GM18867 (cell line): ENCODE measurements around the gene PIGL.
"Not testable (repeated sequence)": the region's sequence is repeated elsewhere in the genome, so short reads cannot be mapped to it uniquely, and the experiment has no call there.

Experiments
- ATAC-seq: cut with Tn5 transposase; IDR thresholded peaks from one replicate; pipeline ENCODE4 v1.9.1; 2021; ENCODE audit warnings: mild to moderate bottlenecking, moderate library complexity; ENCODE audit not compliant: unreplicated experiment

PIGL gene

DNA sequence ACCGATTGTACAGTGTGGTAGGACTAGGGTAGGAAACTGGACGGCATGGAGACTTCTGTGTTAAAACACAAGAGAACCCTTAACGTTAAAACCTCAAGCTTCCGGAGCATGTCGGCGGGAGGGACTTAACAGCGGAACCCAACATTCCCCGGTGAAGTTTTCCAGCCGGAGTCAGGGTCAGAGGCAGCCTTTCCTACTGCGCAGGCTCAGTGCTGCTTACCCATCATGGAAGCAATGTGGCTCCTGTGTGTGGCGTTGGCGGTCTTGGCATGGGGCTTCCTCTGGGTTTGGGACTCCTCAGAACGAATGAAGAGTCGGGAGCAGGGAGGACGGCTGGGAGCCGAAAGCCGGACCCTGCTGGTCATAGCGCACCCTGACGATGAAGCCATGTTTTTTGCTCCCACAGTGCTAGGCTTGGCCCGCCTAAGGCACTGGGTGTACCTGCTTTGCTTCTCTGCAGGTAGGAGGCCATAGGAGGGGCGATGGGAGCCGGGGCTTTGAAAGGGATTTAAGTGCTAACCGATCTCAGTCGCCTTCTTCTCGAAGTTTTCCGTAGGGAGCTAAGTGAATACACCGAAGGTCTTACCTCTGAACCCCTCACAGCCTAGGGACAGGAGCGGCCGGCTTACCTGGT, at the start of gene PIGL:
Gene PIGL (plus strand): TSS at position 209 of the 634 bp plus-strand sequence. CDS start 17 bp downstream, at position 226.
- peak; percentile 39 for ATAC-seq

DNA sequence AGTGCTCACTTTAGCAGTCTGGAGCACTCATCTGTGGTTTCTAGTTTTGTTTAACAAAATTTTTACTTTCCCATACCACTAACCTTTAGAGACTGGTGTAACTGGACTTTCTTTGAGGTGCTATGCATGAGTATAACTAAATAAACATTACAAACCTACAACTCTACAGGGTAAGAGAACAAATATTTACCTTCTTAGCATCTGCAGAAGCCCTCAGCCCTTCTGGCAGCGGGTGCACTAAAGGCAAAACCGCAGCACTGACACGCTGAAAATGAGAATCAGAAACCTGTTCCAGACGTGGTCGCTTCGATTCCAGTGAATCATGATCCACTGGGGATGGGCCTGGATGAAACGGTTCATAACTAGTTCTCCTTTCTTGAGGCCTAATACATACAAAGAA, 45.4 kb upstream of the PIGL start:
- no peak for ATAC-seq

DNA sequence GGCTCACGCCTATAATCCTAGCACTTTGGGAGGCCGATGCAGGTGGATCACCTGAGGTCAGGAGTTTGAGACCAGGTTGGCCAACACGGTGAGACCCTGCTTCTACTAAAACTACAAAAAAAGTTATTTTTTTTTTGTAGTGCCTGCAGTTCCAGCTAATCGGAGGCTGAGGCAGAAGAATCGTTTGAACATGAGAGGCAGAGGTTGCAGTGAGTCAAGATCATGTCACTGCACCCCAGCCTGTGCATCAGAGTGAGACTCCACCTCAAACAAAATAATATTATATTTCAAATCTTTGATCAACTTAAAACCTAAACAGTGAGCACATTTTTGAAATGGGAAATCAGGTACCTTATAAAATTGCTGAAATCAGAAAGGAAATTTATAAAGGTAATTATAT, 38.2 kb upstream of the PIGL start:
- no peak for ATAC-seq

DNA sequence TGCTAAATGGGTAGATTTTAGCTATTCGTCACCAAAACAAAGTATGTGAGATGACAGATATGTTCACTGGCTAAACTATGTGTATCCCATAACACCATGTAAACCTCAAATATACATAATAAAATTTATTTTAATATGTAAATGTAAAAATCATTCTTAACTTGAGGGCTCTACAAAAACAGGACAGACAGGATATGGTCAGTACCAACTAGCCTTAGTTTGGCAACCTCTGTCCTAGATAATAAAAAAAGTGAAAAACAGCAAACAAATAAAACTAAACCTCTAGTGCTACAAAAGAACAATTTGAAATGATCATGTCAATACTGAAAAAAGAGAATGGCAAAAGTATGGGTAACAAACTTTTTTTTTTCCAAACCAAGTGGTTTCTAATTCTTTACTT, 35.4 kb upstream of the PIGL start:
- no peak for ATAC-seq

DNA sequence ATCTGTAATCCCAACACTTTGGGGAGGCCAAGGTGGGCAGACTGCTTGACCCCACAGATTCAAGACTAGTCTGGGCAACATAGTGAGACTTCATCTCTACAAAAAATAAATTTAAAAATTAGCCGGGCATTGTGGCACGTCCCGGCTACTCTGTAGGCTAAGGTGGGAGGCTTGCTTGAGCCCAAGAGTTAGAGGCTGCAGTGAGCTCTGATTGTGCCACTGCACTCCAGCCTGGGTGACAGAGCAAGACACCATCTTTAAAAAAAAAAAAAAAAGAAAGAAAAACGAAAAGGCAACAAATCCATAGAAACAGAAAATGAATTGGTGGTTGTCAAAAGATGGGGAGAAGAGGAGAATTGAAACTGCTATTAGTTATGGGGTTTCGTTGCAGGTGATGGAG, 29.4 kb upstream of the PIGL start:
- ATAC-seq, result no peak

DNA sequence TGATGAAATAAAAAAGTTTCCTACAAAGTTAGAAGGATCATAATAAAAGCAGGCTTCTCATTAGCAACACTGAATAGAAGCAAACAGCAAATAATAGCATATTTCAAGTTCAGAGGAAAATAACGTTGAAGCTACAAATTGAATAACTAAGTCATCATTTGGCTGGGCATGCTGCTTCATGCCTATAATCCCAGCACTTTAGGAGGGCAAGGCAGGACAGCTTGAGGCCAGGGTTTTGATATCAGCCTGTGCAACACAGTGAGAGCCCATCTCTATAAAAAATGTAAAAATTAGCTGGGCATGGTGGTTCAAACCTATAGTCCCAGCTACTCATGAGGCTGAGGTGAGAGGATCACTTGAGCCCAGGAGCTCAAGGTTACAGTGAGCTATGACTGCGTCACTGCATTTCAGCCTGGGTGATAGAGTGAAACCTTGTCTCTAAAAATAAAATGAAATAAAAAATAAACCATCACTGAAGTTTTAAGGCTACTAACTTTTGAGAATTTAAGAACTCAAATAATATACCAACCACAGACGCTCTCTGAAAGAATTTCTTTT, 27.1 kb upstream of the PIGL start:
- ATAC-seq, result no peak

DNA sequence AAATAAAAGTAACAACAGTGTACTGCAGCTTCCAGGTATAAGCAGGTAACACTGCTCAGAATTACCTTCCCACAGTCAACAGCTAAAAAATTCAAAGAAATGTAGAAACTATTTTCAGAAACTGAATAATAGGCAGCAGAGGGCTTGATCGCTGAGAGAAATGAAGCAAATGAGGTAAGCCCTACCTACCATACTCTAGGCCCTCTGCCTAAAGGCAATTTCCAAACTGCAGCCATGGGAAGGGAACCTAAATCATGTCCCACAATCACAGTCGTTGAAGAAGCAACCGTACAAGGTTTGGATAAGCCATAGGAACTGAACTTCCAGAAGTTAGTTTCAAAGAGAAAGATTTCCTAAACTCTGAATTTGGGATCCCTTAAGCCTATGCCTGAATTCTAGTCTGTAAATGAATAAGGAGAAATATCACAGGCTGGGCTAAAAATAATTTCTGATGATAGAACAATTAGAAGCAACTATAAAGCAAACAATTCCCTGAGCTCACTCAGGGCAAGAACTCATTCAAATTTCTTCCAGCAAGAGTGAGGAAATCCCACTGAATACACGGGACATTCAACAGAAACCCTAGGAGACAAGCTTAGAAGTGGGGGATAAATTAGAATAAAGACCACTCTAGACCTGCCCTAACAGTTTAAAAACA, 26.2 kb upstream of the PIGL start:
- no peak for ATAC-seq

DNA sequence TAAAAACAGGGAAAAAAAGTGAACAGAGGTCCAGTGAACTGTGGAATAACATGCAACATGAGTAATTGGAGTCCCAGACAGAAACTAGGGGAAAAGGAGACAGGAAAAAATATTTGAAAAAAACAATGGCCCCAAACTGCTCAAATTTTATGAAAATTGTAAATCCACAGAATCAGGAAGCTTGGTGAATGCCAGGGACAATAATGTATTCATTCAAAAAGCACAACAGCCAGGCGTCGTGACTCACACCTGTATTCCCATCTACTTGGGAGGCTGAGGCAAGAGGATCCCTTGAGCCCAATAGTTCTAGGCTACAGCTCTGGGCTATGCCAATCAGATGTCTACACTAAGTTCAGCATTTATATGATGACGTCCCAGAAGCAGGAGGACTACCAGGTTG, 25.4 kb upstream of the PIGL start:
- ATAC-seq, result no peak

DNA sequence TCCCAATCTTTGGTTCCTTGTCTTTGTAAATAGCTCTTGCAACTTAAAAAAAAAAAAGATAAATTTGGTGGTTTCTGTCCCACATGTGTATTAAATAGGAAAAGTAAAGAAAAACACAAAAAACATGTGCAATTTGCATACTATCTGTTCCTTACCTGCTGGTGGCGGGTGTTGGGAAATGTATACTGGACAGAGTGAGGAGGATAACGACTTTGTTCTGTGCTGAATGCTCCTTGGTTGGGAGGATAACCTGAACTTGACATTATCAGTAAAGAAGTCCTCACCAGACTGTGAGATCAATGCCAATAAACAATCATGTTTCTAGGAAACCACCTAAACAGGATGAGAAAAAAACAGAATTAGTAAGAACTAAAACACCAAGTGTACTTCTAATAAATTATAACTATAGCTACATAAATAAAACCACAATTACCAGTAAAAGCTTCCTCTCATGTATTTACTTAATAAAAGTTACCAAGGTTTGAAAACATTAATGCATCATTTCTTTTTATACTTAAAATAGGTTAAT, 22.6 kb upstream of the PIGL start:
- not testable (repeated sequence) for ATAC-seq

DNA sequence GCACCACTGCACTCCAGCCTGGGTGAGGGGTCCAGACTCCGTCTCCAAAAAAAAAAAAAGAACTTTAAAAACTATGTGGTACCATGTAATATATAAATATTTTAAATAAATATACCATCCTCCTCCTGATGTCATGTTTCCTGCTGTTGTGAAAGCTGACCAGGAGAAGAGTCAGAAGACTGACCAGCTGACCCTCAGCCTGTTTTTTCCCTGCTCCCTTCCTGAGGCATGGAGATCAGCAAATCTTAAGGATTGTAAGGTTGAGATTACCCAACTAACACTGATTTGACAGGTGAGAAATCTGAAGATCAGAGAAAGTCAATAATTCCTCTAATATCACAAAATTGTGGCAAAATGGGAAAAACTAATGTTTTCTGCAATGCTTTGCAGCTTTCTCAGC, 19.7 kb upstream of the PIGL start:
- ATAC-seq, result no peak

DNA sequence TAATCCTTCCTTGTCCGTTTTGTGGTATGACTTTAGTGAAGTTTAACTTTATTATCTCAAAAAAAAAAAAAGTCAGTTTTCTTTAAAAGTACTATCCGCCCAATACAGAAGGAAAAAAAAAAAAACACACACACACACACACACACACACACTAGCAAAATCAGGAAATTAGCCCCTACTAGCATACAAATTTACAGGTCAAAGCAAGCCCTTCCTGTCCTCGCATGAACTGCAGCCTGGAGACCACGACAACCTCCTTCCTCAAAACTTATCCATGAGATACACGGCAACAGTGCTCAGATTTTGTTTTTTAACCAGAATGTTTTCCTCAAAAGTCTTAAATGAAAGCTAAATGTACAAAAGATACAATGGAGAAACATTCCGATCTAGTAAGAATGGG, 17.9 kb upstream of the PIGL start:
- no peak for ATAC-seq

DNA sequence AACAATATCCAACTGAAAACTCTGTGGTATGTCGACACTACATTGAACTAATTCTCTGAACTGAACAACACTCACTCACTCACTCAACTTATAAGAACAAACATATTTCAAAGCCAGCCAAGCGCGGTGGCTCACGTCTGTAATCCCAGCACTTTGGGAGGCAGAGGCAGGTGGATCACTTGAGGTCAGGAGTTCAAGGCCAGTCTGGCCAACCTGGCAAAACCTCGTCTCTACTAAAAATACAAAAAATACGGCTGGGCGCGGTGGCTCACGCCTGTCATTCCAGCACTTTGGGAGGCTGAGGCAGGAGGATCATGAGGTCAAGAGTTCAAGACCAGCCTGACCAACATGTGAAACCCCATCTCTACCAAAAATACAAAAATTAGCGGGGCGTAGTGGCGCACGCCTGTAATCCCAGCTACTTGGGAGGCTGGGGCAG, 15.3 kb upstream of the PIGL start:
- ATAC-seq, result not testable (repeated sequence)

DNA sequence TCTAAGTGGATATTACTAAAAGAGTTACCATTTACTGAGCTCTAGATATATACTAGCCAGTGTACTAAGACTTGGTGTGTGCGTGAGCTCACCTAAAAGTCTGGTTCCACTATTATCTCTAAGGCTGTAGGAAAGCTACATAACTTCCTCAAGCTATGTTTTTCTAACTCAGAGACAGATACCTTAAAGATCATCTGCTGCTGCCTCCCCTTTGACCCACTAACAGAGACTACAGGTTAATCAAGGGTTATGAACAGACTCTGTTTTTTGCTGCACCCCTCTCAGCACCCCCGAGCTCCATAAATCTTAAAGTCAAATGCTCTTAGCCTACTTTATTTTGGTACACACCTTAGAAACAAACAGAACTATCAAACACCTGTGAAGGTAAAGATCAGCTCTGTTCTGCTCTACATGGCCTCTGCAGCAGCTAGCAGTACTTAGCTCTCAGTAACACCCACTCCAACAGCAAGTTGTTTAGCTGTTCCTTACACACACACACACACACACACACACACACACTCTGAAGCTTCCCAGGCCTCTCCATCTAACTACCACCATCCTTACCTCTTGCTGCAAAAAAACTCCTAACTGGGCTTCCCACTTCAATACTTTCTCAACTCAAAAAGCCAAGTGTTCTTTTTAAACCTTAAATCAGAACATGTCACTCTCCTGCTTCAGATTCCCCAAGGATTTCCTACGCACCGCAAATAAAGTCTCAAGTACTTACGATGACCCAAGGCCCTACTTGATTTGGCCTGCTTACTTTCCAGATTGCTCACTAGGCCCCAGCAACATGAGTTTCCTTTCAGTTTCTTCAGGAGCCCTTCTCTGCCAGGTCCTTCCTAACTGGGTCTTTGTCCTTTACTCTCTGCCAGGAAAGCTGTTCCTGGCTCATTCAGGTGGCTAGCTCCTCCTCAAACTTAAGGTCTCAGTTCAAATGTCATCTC, 14.2 kb upstream of the PIGL start:
- ATAC-seq, result not testable (repeated sequence)

DNA sequence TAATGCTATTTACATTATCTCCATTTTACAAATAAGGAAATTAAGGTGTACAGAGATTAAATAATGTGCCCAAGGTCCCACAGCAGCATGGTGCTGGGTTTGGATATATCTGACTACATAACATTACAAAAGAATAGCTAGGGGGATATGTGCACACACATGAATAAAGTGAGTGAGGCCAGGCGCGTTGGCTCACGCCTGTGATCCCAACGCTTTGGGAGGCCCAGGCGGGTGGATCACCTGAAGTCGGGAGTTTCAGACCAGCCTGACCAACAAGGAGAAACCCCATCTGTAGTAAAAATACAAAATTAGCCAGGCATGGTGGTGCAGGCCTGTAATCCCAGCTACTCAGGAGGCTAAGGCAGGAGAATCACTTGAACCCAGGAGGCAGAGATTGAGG, 12.2 kb upstream of the PIGL start:
- ATAC-seq, result not testable (repeated sequence)

DNA sequence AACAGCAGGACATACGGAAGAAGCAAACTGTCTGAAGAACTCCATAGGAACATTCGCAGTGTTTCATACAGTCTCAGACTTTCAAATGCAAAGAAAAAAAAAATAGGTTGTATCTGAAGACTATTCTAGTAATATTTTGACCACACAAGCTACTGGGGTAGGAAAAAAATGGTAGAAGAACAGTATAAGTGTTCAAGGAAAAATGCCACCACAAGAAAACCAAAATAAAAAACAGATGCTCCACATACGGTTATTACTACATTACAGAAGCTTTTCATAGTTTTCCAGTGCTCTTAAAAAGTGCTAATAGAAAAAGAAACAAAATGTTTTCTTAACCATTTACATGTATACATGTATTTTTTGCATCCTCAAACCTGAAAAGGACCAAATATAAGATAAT, 5.4 kb upstream of the PIGL start:
- ATAC-seq, result no peak

DNA sequence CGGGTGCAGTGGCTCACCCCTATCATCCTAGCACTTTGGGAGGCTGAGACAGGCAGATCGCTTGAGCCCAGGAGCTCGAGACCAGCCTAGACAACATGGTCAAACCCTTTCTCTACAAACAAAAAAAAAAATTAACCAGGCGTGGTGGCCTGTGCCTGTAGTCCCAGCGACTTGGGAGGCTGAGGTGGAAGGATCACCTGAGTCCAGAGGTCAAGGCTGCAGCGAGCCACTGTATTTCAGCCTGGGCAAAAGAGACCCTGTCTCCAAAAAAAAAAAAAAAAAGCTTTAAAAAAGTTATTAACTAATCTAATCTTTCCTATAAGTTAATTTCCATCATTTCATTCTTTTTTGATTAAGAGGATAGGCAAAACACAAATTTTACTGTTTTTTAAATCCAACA, 4.2 kb upstream of the PIGL start:
- ATAC-seq, result no peak

DNA sequence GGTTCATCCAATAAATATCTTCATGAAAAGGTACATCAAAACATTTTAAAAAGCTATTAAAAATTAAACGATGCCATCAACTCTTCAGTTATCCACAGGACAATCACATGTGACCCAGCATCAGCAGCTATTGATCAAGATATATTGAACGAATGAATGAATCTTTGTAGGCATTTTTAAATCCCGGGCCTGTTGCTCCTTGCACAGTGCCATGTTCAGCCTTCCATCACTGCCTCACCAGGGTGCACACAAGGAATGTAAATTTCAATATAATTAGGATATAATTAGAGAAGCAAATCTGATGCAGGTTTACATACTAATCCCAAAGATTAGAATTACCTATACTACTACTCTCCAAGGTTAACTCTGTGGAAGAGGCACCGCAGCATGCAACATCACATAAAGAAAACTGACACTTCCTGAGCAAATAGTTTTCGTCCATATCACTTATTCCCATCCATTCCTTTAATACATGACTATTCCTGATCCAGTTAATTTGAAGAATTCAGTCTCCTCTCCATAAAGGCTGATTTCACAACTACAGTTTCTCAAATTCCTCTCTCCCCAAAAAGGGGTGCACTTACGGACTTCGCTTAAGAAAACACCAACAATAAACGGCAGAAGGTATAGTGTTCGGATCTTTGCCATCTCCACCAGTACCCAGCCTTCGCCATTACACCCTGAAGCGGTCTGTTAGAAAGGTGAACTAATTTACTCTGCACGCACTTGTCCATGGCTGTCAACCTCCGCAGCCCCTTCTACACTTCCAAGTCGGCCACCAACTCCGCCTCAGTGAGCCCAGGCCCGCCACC, 2.6 kb upstream of the PIGL start:
- ATAC-seq, result no peak

DNA sequence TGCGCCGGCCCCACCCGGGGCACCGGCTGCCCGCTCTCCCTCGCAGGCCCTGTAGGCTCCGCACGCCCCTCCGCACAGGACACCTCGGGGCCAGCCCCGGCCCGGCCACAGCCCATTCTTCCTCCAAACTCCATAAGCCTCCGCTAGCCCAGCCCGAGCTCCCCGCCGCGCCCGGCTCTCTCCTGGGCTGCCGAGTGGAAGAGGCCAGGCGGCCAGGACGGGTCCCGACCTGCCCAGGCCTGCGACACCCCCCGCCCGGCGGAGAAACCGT, 2.1 kb upstream of the PIGL start:
- peak; percentile 51 for ATAC-seq

DNA sequence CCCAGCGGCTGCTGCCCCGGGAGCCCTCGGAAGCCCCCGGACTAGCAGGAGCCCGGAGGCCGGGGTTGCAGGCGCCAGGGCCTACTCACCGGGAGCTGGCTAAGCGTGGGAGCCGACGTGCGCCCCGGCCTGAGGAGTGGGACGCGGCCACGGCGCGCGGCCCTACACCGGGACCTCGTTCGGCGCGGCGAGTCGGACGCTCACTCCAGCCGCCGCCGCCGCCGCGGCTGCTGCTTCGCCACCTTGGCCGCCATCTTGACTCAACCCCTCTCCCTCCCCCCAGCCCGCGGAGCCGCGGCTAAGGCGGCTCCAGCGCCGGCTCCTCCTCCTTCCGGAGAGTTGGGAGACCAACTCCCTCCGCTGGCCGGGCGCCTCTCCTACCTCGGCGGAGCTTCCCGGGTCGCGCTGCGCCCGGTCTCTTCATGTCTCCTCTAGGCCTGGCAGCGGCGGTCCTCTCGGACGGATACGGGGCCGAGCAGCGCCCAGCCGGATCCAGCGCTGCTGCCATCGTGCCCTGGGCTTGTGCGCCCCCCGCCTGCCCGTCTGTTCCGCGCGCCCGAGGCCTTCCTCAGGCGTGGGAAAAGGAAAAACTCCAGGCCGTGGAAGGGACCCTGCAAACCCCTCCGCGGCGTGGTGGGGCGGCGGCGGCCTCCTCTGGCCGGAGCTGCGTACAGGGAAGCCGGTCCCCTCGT, 1.6 kb upstream of the PIGL start, which contains the start of gene NCOR1:
Gene NCOR1 (minus strand): TSS at position 262 of the 692 bp plus-strand sequence. CDS start 20,965 bp downstream, outside the sequence.
- ATAC-seq, result peak; percentile 69

DNA sequence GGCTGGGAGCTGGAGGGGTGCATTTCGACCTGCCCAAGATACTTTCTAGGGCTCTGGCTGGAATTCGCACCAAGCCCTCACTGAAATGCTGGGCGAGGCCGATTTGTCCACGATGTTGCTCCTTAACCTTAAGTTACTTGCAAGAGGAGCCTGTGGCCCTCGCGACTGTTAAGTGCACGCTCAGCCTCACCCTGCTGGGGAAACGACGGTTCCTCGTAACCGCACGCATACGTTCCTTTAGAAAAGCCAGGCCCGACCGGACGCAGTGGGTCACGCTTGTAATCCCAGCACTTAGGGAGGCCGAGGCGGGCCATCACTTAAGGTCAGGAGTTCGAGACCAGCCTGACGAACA, 1.1 kb upstream of the PIGL start:
- peak; percentile 4 for ATAC-seq
